WTC11 (cell line): ENCODE results near the gene MEPCE. TPM values are rescaled to one million over a fixed set of nuclear protein-coding genes. Genes with fewer than 3 reads are reported as not detected.

Experiments used
- ATAC-seq: fragments of 200-7000 bp; cut with Tn5 transposase; 2 replicates; pipeline ENCODE4 v1.10.0; 2021; ENCODE audit warnings: mild to moderate bottlenecking, moderate library complexity
- CTCF ChIA-PET: fragments of 300-600 bp; sonication (Branson Sonifier 250); formaldehyde crosslinking; loops from one replicate; lab custom pipeline; 2021; ENCODE audit warnings: antibody characterized with exemption; lab: Charles Lee
- POLR2A ChIA-PET: fragments of 350-600 bp; sonication (Branson Sonifier 250); formaldehyde crosslinking; loops from one replicate; lab custom pipeline; 2021; ENCODE audit warnings: antibody characterized with exemption; lab: Charles Lee
- DNase-seq: peaks from one replicate; pipeline ENCODE4 v3.0.0; 2021; ENCODE audit warnings: low spot score
- H3K27ac Mint-ChIP-seq: 2 replicates; pipeline ENCODE4 v1.8.0; 2021; ENCODE audit warnings: mixed read lengths
- H3K27me3 Mint-ChIP-seq: 2 replicates; pipeline ENCODE4 v1.8.0; 2021; ENCODE audit warnings: low read depth, mild to moderate bottlenecking, moderate library complexity, mixed read lengths
- H3K36me3 Mint-ChIP-seq: 2 replicates; pipeline ENCODE4 v1.8.0; 2021; ENCODE audit warnings: mixed read lengths
- H3K4me1 Mint-ChIP-seq: 2 replicates; pipeline ENCODE4 v1.8.0; 2022; ENCODE audit warnings: mixed read lengths
- H3K4me3 Mint-ChIP-seq: 2 replicates; pipeline ENCODE4 v1.8.0; 2021; ENCODE audit warnings: mild to moderate bottlenecking, moderate library complexity, mixed read lengths
- H3K9me3 Mint-ChIP-seq: 2 replicates; pipeline ENCODE4 v1.8.0; 2021; ENCODE audit warnings: mixed read lengths
- CBFB ChIP-seq: sonication (generic); formaldehyde crosslinking; IDR thresholded peaks from 2 replicates; pipeline ENCODE4 v1.8.1; 2022; ENCODE audit warnings: mild to moderate bottlenecking, low read depth, missing genetic modification reagents
- IRF1 ChIP-seq: sonication (generic); formaldehyde crosslinking; IDR thresholded peaks from 2 replicates; pipeline ENCODE4 v1.8.0; 2023; ENCODE audit warnings: missing genetic modification reagents
- IRF2 ChIP-seq: sonication (generic); formaldehyde crosslinking; IDR thresholded peaks from 2 replicates; pipeline ENCODE4 v1.8.0; 2022; ENCODE audit warnings: low read depth, missing genetic modification reagents, borderline replicate concordance
- MXD4 ChIP-seq: fragments of 250-450 bp; sonication (Bioruptor Pico); IDR thresholded peaks from 2 replicates; pipeline ENCODE4 v1.8.0; 2021; ENCODE audit warnings: mild to moderate bottlenecking, moderate library complexity, borderline replicate concordance
- RELA ChIP-seq: sonication (generic); formaldehyde crosslinking; IDR thresholded peaks from 2 replicates; pipeline ENCODE4 v1.8.1; 2022; ENCODE audit warnings: missing genetic modification reagents, mild to moderate bottlenecking, borderline replicate concordance
- SMAD3 ChIP-seq: sonication (generic); formaldehyde crosslinking; IDR thresholded peaks from 2 replicates; pipeline ENCODE4 v1.8.0; 2022; ENCODE audit warnings: missing genetic modification reagents, mild to moderate bottlenecking, borderline replicate concordance
- TEAD4 ChIP-seq: sonication (generic); formaldehyde crosslinking; IDR thresholded peaks from 2 replicates; pipeline ENCODE4 v1.8.0; 2022; ENCODE audit warnings: mild to moderate bottlenecking, missing genetic modification reagents
- TP53 ChIP-seq: sonication (generic); formaldehyde crosslinking; IDR thresholded peaks from 2 replicates; pipeline ENCODE4 v1.8.1; 2023; ENCODE audit warnings: mild to moderate bottlenecking, missing genetic modification reagents
- ZNF121 ChIP-seq: sonication (generic); formaldehyde crosslinking; IDR thresholded peaks from 2 replicates; pipeline ENCODE4 v1.8.0; 2023; ENCODE audit warnings: missing genetic modification reagents
- ZNF423 ChIP-seq: fragments of 250-450 bp; sonication (Bioruptor Pico); IDR thresholded peaks from 2 replicates; pipeline ENCODE4 v2.1.2; 2022; ENCODE audit warnings: mild to moderate bottlenecking, moderate library complexity
- ZNF512 ChIP-seq: sonication (generic); formaldehyde crosslinking; IDR thresholded peaks from 2 replicates; pipeline ENCODE4 v1.8.1; 2022; ENCODE audit warnings: missing genetic modification reagents, borderline replicate concordance
- total RNA-seq: library from RNA; stranded (reverse); gene quantifications from 3 replicates; pipeline ENCODE4 v1.2.3, GENCODE V29; 2021
- TF ChIP-seq, protein P1 (sequence below): fragments of 250-450 bp; sonication (Bioruptor Pico); IDR thresholded peaks from 2 replicates; pipeline ENCODE4 v1.9.0; 2021; ENCODE audit warnings: mild to moderate bottlenecking
- TF ChIP-seq, protein P2 (sequence below): sonication (generic); formaldehyde crosslinking; IDR thresholded peaks from 2 replicates; pipeline ENCODE4 v1.8.1; 2023; ENCODE audit warnings: mild to moderate bottlenecking, missing genetic modification reagents, borderline replicate concordance
- TF ChIP-seq, protein P3 (sequence below): sonication (generic); formaldehyde crosslinking; IDR thresholded peaks from 2 replicates; pipeline ENCODE4 v1.8.1; 2023; ENCODE audit warnings: mild to moderate bottlenecking, missing genetic modification reagents
- TF ChIP-seq, protein P4 (sequence below): fragments of 250-450 bp; sonication (Bioruptor Pico); IDR thresholded peaks from 2 replicates; pipeline ENCODE4 v1.8.0; 2021; ENCODE audit warnings: mild to moderate bottlenecking
- TF ChIP-seq, protein P5 (sequence below): sonication (generic); formaldehyde crosslinking; IDR thresholded peaks from 2 replicates; pipeline ENCODE4 v1.8.0; 2022; ENCODE audit warnings: missing genetic modification reagents
- TF ChIP-seq, protein P6 (sequence below): sonication (generic); formaldehyde crosslinking; IDR thresholded peaks from 2 replicates; pipeline ENCODE4 v1.8.0; 2022; ENCODE audit warnings: mild to moderate bottlenecking, missing genetic modification reagents

MEPCE gene
- total RNA-seq, 1 experiment from 2014 or later, result 41.9 TPM

DNA sequence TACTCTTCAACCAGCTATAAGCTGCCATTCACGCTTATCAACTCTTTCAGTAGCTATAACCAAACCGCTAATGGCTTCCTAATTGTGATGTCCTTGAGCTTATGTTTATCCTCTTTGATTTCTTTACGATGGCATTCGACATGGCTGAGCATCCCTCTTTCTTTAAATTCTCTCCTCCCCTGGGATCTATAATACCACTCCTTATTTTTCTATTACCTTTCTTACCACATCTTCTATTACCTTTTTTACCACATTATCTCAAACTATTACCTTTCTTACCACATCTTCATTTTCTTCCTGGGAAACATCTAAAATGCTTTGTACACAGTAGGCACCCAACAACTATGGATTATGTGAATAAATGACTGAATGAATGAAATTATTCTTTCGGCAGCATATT lies 14.2 kb upstream of the MEPCE start (continued):
- no peak for TF ChIP-seq SMAD3 (CRISPR knock-in tag)
- TF ChIP-seq, protein P1, sequence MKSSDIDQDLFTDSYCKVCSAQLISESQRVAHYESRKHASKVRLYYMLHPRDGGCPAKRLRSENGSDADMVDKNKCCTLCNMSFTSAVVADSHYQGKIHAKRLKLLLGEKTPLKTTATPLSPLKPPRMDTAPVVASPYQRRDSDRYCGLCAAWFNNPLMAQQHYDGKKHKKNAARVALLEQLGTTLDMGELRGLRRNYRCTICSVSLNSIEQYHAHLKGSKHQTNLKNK, result no peak

DNA sequence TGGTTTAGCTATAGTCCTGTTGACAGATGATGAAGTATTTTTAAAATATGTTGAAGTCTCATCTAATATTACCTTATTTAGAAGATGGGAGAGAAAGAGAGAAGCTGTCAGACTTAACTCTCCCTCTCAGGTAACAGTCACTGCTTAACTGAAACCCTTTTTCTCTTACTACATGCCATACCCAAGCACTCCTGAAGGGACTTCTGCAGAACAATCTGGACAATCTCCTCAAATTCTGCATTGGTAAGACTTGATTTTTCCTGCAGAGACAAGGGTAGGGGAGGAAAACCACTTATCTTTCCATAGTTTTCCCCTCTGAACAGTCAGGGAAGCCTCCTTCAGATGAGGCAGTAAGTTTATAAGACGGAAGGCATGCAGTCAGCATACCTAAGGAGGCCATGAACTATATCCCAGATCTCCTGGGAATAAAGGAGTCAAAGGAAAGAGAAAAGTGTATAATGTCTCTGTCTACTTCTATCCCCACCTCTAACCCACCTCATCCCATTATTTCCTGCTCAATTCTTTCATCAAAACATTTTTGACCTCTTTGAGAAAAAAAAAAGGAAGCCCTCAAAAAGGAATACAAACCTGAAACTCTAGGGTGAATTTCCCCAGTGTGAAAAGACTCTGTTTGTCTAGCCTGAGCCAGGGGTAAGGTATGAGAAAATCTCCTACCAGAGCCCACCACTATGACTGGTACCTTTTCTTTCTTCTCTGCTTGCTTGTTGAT lies 10.5 kb upstream of the MEPCE start:
- Mint-ChIP-seq H3K27me3 (peaks cover 6% of the 10 kb centered on the region), H3K27ac (no peak overlapping the region), H3K36me3 (no peaks in the 10 kb centered on the region), H3K9me3 (no peaks in the 10 kb centered on the region), H3K4me1 (no peaks in the 10 kb centered on the region), H3K4me3 (no peak overlapping the region)
- ChIA-PET POLR2A (interaction anchor here (1.0 kb wide), 1 partner anchor 9 kb away, joined by 3 read pairs; the partner anchor contains the start of gene ZCWPW1), CTCF (interaction anchor here (2.1 kb wide), 1 partner anchor 11 kb away, joined by 6 read pairs; no protein-coding TSS in a partner anchor)
- no peak for TF ChIP-seq CBFB (CRISPR knock-in tag)
- TF ChIP-seq, protein P2, sequence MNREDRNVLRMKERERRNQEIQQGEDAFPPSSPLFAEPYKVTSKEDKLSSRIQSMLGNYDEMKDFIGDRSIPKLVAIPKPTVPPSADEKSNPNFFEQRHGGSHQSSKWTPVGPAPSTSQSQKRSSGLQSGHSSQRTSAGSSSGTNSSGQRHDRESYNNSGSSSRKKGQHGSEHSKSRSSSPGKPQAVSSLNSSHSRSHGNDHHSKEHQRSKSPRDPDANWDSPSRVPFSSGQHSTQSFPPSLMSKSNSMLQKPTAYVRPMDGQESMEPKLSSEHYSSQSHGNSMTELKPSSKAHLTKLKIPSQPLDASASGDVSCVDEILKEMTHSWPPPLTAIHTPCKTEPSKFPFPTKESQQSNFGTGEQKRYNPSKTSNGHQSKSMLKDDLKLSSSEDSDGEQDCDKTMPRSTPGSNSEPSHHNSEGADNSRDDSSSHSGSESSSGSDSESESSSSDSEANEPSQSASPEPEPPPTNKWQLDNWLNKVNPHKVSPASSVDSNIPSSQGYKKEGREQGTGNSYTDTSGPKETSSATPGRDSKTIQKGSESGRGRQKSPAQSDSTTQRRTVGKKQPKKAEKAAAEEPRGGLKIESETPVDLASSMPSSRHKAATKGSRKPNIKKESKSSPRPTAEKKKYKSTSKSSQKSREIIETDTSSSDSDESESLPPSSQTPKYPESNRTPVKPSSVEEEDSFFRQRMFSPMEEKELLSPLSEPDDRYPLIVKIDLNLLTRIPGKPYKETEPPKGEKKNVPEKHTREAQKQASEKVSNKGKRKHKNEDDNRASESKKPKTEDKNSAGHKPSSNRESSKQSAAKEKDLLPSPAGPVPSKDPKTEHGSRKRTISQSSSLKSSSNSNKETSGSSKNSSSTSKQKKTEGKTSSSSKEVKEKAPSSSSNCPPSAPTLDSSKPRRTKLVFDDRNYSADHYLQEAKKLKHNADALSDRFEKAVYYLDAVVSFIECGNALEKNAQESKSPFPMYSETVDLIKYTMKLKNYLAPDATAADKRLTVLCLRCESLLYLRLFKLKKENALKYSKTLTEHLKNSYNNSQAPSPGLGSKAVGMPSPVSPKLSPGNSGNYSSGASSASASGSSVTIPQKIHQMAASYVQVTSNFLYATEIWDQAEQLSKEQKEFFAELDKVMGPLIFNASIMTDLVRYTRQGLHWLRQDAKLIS (CRISPR knock-in tag), result no peak
- TF ChIP-seq ZNF423 (CRISPR knock-in tag), result no peak
- TF ChIP-seq RELA, result no peak
- no peak for TF ChIP-seq TP53 (CRISPR knock-in tag)
- no peak for TF ChIP-seq IRF1
- TF ChIP-seq TEAD4, result no peak
- TF ChIP-seq ZNF121 (CRISPR knock-in tag), result no peak
- TF ChIP-seq, protein P3, sequence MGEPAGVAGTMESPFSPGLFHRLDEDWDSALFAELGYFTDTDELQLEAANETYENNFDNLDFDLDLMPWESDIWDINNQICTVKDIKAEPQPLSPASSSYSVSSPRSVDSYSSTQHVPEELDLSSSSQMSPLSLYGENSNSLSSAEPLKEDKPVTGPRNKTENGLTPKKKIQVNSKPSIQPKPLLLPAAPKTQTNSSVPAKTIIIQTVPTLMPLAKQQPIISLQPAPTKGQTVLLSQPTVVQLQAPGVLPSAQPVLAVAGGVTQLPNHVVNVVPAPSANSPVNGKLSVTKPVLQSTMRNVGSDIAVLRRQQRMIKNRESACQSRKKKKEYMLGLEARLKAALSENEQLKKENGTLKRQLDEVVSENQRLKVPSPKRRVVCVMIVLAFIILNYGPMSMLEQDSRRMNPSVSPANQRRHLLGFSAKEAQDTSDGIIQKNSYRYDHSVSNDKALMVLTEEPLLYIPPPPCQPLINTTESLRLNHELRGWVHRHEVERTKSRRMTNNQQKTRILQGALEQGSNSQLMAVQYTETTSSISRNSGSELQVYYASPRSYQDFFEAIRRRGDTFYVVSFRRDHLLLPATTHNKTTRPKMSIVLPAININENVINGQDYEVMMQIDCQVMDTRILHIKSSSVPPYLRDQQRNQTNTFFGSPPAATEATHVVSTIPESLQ (CRISPR knock-in tag), result no peak
- TF ChIP-seq, protein P4, sequence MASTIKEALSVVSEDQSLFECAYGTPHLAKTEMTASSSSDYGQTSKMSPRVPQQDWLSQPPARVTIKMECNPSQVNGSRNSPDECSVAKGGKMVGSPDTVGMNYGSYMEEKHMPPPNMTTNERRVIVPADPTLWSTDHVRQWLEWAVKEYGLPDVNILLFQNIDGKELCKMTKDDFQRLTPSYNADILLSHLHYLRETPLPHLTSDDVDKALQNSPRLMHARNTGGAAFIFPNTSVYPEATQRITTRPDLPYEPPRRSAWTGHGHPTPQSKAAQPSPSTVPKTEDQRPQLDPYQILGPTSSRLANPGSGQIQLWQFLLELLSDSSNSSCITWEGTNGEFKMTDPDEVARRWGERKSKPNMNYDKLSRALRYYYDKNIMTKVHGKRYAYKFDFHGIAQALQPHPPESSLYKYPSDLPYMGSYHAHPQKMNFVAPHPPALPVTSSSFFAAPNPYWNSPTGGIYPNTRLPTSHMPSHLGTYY (CRISPR knock-in tag), result no peak
- TF ChIP-seq ZNF512 (CRISPR knock-in tag), result no peak
- TF ChIP-seq, protein P5, sequence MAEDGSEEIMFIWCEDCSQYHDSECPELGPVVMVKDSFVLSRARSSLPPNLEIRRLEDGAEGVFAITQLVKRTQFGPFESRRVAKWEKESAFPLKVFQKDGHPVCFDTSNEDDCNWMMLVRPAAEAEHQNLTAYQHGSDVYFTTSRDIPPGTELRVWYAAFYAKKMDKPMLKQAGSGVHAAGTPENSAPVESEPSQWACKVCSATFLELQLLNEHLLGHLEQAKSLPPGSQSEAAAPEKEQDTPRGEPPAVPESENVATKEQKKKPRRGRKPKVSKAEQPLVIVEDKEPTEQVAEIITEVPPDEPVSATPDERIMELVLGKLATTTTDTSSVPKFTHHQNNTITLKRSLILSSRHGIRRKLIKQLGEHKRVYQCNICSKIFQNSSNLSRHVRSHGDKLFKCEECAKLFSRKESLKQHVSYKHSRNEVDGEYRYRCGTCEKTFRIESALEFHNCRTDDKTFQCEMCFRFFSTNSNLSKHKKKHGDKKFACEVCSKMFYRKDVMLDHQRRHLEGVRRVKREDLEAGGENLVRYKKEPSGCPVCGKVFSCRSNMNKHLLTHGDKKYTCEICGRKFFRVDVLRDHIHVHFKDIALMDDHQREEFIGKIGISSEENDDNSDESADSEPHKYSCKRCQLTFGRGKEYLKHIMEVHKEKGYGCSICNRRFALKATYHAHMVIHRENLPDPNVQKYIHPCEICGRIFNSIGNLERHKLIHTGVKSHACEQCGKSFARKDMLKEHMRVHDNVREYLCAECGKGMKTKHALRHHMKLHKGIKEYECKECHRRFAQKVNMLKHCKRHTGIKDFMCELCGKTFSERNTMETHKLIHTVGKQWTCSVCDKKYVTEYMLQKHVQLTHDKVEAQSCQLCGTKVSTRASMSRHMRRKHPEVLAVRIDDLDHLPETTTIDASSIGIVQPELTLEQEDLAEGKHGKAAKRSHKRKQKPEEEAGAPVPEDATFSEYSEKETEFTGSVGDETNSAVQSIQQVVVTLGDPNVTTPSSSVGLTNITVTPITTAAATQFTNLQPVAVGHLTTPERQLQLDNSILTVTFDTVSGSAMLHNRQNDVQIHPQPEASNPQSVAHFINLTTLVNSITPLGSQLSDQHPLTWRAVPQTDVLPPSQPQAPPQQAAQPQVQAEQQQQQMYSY (CRISPR knock-in tag), result no peak
- no peak for TF ChIP-seq MXD4 (CRISPR knock-in tag)
- TF ChIP-seq, protein P6, sequence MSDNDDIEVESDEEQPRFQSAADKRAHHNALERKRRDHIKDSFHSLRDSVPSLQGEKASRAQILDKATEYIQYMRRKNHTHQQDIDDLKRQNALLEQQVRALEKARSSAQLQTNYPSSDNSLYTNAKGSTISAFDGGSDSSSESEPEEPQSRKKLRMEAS (CRISPR knock-in tag), result no peak
- no peak for TF ChIP-seq IRF2 (CRISPR knock-in tag)
- ATAC-seq (no peak; the same call in 1 of the 2 replicates), DNase-seq (no peak)
